Panc1 (cell line): Measurements from ENCODE around the gene EXT2. TPM values are rescaled to one million over a fixed set of nuclear protein-coding genes. Genes with fewer than 3 reads are reported as not detected.

Source experiments
- ATAC-seq: fragments of 200-7000 bp; cut with Tn5 transposase; 2 replicates; pipeline ENCODE4 v1.9.1; 2020; ENCODE audit warnings: mild to moderate bottlenecking, moderate library complexity
- BruUV-seq: library from RNA; stranded (reverse); fragments of 400-500 nt; replicated peaks from 2 replicates; lab custom pipeline; 2021; lab: Mats Ljungman, UMichigan
- CTCF ChIA-PET: fragments of 300-600 bp; sonication (Branson Sonifier 250); formaldehyde crosslinking; loops from one replicate; lab custom pipeline; 2022; ENCODE audit warnings: antibody characterized with exemption; lab: Charles Lee
- POLR2A ChIA-PET: fragments of 300-600 bp; sonication (Branson Sonifier 250); formaldehyde crosslinking; loops from one replicate; lab custom pipeline; 2022; ENCODE audit warnings: antibody characterized with exemption; lab: Charles Lee
- DNase-seq: peaks from one replicate; pipeline ENCODE4 v3.0.0-alpha.2; 2010; ENCODE audit warnings: low read depth, low spot score
- H3K27ac ChIP-seq: 2 replicates; pipeline ENCODE4 v1.5.1; 2011; ENCODE audit warnings: mild to moderate bottlenecking, low read length, inconsistent platforms
- H3K27me3 ChIP-seq: fragments of 200-500 bp; sonication (Bioruptor generic); 2 replicates; pipeline ENCODE4 v1.6.0; 2014; ENCODE audit warnings: low read length, inconsistent platforms; ENCODE audit not compliant: control insufficient read depth, insufficient read depth
- H3K36me3 ChIP-seq: fragments of 200-500 bp; sonication (Bioruptor generic); 2 replicates; pipeline ENCODE4 v1.5.1; 2014; ENCODE audit warnings: inconsistent platforms, mild to moderate bottlenecking, low read length, moderate library complexity; ENCODE audit not compliant: control insufficient read depth, insufficient read depth
- H3K4me1 ChIP-seq: 2 replicates; pipeline ENCODE4 v1.5.1; 2011; ENCODE audit warnings: inconsistent platforms, mild to moderate bottlenecking, low read length, moderate library complexity; ENCODE audit not compliant: control insufficient read depth, insufficient read depth
- H3K4me3 ChIP-seq, 2 experiments: 2 replicates each; pipeline ENCODE4 v1.5.1; 2011 to 2012; ENCODE audit warnings: low read depth in 2 of 2, low read length in 2 of 2, mild to moderate bottlenecking in 2 of 2, inconsistent platforms in 1 of 2, moderate library complexity in 1 of 2
- H3K9me3 ChIP-seq: fragments of 200-500 bp; sonication (Bioruptor generic); 2 replicates; pipeline ENCODE4 v1.5.1; 2014; ENCODE audit warnings: low read depth, mild to moderate bottlenecking, inconsistent platforms, low read length, moderate library complexity; ENCODE audit not compliant: control insufficient read depth, insufficient read depth
- CTCF ChIP-seq: fragments of 450-650 bp; IDR thresholded peaks from 2 replicates; pipeline ENCODE4 v1.5.1; 2017; ENCODE audit warnings: mild to moderate bottlenecking
- POLR2AphosphoS5 ChIP-seq: IDR thresholded peaks from 2 replicates; pipeline ENCODE4 v1.6.1; 2012; ENCODE audit warnings: mild to moderate bottlenecking, low read depth, low read length, moderate library complexity
- REST ChIP-seq, 2 experiments: IDR thresholded peaks; 2 replicates each; pipeline ENCODE4 v1.6.1; 2011 to 2012; ENCODE audit warnings: low read depth in 2 of 2, control low read depth in 1 of 2, low read length in 1 of 2, mild to moderate bottlenecking in 1 of 2, moderate library complexity in 1 of 2; ENCODE audit not compliant: insufficient read depth in 1 of 2
- SIN3A ChIP-seq: IDR thresholded peaks from 2 replicates; pipeline ENCODE4 v1.6.1; 2012; ENCODE audit warnings: low read depth, mild to moderate bottlenecking, low read length, moderate library complexity, borderline replicate concordance; ENCODE audit not compliant: insufficient read depth
- TCF7L2 ChIP-seq: IDR thresholded peaks from 2 replicates; pipeline ENCODE4 v1.6.1; 2011; ENCODE audit warnings: mild to moderate bottlenecking, low read depth, low read length, inconsistent platforms
- in situ Hi-C: cut with HindIII; loops from 2 replicates; pipeline ENCODE4 v1.10.0; 2016; ENCODE audit warnings: low sequenced_read_pairs, low pct_unique_long_range_greater_than_20kb
- intact Hi-C: fragments of 100-400 bp; cut with micrococcal nuclease; formaldehyde crosslinking; loops from one replicate; pipeline ENCODE4 v1.10.0; 2022; ENCODE audit not compliant: unreplicated experiment
- total RNA-seq: library from RNA; stranded (reverse); gene quantifications from one replicate; pipeline ENCODE4 v1.2.1, GENCODE V29; 2021; ENCODE audit not compliant: unreplicated experiment

Gene EXT2
- total RNA-seq, 1 experiment from 2014 or later: 57.5 TPM

- Histone ChIP-seq H3K27me3 (no peaks in the 10 kb centered on the region), H3K27ac (no peak overlapping the region), H3K4me1 (peaks cover 13% of the 10 kb centered on the region), H3K4me3 (no peak overlapping the region), H3K36me3 (no peaks in the 10 kb centered on the region), H3K9me3 (peaks cover 3% of the 10 kb centered on the region; the same call in 1 of the 2 replicates)
- CTCF ChIA-PET: interaction anchor here (0.6 kb wide), 1 partner anchor 12 kb away, joined by 3 read pairs; no protein-coding TSS in a partner anchor
- in situ Hi-C loops: no loop called here
- TF ChIP-seq REST (IDR thresholded peaks at IDR 0.05; ENCODE audit: insufficient read depth in 1 of 2, low read depth in 2 of 2, low read length in 1 of 2) (no peak), CTCF (no peak), POLR2AphosphoS5 (no peak)
- intact Hi-C loops: no loop called here
- no TSS peak for BruUV-seq
- POLR2A ChIA-PET: no interaction called here
- ATAC-seq: no peak
- DNase-seq: no peak
Measured at GRCh38 chr11:44247508-44247907, 152.0 kb downstream of the EXT2 start.

DNA sequence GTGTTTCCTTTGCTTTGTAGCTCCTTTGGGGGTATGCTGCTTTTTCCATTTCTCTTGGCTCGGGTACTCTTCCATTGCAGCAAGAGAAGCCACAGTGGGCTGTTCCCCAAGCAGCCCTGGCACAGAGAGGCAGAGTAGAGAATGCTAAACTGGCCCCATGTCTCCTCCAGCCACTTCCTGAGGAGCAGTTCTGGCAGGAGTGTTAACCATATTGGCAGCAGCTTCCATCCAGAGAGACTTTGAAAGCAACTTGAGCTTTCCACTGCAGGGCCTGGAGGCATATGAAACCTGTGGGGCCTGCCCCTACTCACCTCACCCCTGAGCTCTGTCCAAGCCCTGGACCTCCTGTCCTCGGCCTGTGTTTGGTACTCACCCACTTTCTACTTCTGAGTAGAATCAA, 152.6 kb downstream of the EXT2 start:
- TF ChIP-seq TCF7L2 (no peak), POLR2AphosphoS5 (no peak), CTCF (no peak), REST (IDR thresholded peaks at IDR 0.05; ENCODE audit: insufficient read depth in 1 of 2, low read depth in 2 of 2, low read length in 1 of 2) (no peak), SIN3A (no peak)
- Histone ChIP-seq H3K27ac (no peak overlapping the region), H3K36me3 (no peaks in the 10 kb centered on the region), H3K9me3 (peaks cover 9% of the 10 kb centered on the region; the same call in 1 of the 2 replicates), H3K4me3 (no peak overlapping the region), H3K4me1 (peaks cover 11% of the 10 kb centered on the region), H3K27me3 (no peaks in the 10 kb centered on the region)
- DNase-seq: no peak
- no peak for ATAC-seq
- in situ Hi-C loops: no loop called here
- ChIA-PET POLR2A (no interaction called here), CTCF (no interaction called here)
- intact Hi-C loops: no loop called here
- BruUV-seq: no TSS peak
